ENCODE data around the gene CCDC174.
"Not testable (repeated sequence)": the region's sequence is repeated elsewhere in the genome, so short reads cannot be mapped to it uniquely, and the experiment has no call there.

The CCDC174 gene

GRCh38 chr3:14627815-14628214 is 23.7 kb upstream of the CCDC174 start:
- no peak for DNase-seq

- no peak for DNase-seq
Observed at GRCh38 chr3:14628406-14628805, 23.2 kb upstream of the CCDC174 start.

DNA sequence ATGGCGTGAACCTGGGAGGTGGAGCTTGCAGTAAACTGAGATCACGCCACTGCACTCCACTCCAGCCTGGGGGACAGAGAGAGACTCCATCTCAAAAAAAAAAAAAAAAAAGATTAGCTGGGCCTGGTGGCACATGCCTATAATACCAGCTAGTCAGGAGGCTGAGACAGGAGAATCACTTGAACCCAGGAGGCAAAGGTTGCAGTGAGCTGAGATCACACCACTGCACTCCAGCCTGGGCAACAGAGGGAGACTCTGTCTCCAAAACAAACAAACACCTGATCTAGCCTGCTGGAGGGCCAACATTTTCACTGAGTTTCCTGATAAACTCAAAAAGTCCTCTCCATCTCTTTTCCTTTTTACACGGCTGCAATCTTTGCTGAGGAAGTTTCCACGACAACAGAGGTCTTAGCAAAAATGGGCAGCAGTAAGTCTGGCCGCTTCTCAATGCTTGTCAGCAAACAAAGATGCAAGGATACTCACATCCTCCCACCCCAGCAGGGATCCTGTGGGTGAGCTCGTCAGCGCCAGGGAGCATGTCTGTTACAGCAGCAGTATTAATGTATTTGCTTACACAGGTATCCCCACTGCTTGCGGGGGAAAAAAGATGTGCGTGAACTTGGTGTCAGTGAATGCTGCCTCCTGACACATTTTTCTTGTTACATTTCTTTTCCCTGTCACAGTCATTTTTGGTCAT is 21.0 kb upstream of the CCDC174 start:
- DNase-seq, result no peak

DNA sequence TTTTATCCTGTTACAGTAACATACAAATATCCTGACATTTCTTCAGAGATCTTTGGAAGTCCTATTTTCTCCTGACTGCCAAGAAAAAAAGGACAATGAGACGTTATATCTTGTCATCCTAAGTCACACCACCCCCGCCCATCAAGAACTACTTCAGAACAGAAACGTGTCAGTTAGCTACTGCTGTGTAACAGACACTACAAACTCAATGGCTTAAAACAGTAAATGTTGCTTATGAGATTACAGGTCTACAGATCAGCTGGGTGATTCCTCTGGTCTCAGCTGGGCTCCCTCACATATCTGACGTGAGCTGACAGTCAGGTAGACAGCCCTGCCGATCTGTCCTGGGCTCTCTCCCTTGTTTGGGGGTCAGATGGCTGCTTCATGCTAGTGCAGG is 20.5 kb upstream of the CCDC174 start:
- DNase-seq, result no peak

- no peak for DNase-seq
Observed at GRCh38 chr3:14631687-14632441, 19.7 kb upstream of the CCDC174 start.

GRCh38 chr3:14632442-14632930 is 19.1 kb upstream of the CCDC174 start:
- DNase-seq, result no peak

DNA sequence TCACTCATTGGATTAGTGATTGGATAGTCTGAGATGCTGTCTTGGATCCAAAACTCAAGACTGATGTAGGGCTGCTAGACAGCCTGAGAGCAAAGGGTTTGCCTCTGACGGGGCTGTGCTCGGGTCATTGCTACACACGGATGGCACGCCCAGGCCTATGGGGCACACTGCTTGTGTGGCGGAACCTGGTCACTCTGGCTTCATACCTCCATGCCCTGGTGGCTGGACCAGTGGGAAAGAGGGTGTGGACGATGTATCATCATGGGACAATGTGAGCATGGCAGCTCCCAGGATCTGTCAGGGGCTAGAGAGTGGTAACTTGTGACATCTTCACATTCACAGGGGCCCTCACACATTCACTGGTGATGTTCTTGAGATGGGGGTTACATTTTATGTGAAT is 18.1 kb upstream of the CCDC174 start:
- DNase-seq, result no peak

DNA sequence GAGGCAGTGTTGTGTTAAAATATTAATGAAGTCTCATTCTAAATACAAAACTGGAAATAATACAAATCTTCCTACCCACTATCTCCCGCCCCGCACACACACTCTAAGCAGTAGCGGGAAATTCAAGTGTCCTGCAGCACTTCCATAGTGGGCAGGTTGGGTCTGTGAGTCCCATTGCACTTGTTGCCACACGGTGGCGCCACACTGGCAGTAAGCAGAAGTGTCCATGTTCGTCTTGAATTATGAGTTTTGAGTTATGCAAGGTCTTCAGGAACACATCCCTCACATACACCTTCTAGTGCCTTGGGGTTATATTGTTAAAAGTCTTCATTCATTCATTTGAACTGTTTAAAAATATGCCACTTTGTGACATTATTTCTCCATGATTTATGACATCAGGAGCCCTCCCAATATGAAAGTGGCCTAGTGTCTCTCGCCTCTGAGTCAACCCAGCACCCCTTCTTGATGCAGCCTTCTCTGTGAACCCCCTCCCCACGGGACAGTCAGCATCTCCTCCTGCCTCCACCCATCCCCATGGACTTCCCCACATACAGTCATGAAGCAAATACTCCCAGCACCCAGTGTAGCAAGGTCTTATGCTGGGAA is 17.6 kb upstream of the CCDC174 start:
- peak in 1 of 2 experiments; percentile 19 for DNase-seq

DNA sequence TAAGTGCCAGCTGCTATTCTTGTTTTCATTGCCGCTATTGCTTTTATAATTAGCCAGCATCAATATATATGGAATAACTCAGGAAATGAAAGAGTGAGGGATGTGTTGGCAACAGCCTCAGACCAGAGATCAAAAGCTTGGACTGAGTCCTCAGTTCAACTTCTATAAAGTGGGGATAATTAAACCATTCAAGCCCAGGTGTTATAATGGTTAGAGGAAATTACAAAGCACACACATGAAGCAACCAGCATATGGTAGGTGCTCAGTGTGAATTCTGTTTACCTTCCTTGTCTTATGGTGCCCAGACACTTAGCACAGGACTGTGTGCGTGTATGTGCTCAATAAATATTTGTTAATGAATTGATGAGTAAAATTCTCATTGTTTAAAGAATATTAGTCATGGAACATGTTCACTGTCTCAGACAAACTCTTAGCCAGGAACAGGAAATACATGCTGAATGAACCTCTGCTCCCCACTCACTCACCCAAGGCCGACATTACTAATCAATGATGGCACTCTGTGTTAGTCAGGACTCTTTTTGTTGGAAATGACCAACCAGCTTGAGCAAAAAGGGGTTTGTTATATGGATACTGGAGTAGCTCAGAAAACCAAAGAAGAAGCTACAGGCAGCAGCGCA is 16.7 kb upstream of the CCDC174 start:
- DNase-seq, result no peak

DNA sequence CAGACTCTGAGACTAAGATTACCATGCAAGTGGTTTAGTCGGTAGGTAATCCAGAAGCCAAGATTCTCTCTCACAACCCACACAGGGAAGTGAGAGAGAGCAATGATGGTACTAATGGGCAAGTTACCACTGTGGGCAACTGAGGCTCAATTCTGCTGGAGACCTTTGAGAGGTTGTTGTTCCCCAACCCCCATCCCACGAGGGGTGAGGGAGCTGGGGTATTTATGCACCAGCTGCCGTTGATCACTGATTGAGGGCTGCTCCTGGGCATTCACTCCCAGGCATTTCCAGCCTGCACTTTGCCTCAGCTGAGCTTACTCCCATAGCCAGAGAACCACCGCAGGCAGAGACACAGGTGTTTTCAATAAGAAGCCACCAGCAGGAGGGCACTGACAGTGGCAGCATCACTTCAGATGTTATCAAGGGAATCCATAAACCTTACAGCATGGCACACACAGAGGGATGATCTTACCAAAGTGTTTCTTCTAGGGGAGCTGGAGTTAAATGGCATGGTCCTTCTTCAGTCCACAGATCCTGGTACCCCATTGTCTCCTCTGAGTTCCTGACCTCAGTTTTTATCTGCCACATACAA is 15.0 kb upstream of the CCDC174 start:
- DNase-seq, result no peak

DNA sequence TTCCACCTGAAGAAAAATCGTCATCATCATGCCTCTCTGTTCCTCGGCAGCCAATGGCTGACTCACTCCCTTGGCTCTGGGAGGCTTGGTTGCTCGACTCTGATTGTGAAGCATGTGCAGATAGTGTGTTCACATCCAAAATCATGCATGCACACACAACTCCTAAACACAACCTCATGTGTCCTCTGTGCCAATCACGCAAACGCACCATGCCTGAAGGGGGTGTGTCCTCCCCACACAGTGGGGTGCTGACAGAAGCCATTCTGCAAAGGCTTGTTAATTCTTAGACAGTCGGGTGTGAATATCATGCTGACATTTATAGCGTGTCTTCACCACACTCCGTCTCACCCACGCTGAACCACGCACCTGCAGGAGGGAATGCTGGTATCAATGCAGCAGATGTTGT is 11.4 kb upstream of the CCDC174 start:
- no peak for DNase-seq

DNA sequence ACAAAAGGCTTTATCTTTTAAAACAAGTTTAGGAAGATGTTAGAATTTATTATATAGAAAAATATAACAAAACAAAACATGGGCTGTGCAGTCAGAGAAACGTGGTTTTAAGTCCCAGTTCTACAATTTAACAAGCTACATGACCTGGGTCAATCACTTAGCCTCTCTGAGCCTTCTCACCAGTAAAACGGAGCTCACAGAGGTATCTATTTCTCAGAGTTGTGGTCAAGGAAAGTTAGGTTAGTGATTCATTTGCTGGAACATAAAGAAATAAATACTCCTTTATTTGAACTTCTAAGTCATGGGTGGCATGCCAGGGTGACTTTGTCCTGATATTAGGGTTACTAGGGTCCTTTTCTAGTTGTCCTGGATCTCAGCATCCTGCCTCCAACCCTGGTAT is 10.8 kb upstream of the CCDC174 start:
- DNase-seq, result no peak

DNA sequence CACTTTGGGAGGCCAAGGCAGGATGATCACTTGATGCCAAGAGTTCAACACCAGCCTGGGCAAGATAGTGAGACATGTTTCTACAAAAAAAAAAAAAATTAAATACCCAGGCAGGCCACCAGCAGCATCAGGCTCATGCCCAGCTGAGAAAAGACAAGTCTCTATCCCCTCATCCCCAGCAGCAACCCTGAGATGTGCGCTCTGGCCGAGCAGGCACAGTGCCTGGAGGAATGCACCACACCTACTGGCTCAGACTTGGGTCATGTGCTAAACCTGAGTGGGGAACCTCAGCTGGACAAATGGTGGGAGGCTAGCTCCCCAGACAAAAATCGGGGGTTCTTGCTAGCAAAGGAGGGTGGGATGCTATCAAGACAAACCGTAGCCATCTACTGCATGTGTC is 10.2 kb upstream of the CCDC174 start:
- DNase-seq, result no peak

GRCh38 chr3:14645453-14645852 is 6.1 kb upstream of the CCDC174 start:
- DNase-seq, result no peak

GRCh38 chr3:14646131-14646573 is 5.4 kb upstream of the CCDC174 start:
- DNase-seq, result no peak

DNA sequence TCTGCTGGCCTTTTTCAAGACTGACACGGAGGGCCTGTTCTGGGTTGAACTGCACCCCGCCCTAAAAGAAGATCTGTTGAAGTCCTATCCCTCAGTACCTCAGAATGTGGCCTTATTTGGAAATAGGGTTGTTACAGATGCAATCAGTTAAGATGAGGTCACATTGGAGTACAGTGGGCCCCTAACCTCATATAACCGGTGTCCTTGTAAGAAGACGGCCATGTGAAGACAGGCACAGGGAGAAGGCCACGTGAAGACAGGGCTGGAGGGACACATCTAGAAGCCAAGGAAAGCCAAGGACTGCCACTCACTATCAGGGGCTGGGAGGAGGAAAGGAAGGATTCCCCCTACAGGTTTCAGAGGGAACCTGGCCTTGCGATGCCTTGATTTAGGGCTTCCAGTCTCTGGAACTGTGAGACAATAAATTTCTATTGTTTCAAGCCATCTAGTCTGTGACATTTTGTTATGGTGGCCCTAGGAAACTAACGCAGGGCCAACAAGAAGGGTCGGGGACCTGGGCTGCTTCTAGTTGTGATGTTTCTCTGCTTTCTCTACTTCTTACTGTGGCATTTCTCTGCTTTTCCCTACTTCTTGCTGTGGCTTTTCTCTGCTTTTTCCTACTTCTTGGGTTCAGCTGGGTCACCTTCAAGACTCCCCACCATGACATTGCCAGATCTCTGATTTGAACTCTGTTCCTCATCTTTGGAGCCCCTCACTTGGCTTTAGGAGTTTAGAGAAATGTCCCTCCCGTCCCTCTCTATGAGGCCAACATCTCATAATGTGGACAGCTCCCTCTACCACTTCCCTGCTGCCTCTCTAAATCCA is 4.8 kb upstream of the CCDC174 start:
- no peak for DNase-seq

GRCh38 chr3:14647976-14648955 is 3.3 kb upstream of the CCDC174 start:
- no peak for DNase-seq

GRCh38 chr3:14649466-14649865 is 2.1 kb upstream of the CCDC174 start:
- DNase-seq, result no peak

GRCh38 chr3:14650193-14650592 is 1.4 kb upstream of the CCDC174 start:
- no peak for DNase-seq

DNA sequence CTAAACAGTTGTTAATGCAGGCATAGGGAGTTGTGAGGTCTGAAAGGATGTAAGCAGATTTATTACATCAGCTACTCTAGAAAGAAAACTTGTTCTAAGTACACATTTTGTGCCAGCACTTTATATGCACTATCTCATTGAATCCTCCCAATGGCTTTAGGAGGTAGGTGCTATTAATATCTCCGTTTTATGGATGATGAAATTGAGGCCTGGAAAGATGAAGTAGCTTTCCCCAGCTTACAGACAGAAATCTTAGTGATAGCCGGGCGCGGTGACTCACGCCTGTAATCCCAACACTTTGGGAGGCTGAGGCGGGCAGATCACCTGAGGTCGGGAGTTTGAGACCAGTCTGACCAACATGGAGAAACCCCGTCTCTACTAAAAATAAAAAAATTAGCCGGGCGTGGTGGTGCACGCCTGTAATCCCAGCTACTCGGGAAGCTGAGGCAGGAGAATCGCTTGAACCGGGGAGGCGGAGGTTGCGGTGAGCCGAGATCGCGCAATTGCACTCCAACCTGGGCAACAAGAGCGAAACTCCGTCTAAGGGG is 872 bp downstream of the CCDC174 start:
- not testable (repeated sequence) for DNase-seq

DNA sequence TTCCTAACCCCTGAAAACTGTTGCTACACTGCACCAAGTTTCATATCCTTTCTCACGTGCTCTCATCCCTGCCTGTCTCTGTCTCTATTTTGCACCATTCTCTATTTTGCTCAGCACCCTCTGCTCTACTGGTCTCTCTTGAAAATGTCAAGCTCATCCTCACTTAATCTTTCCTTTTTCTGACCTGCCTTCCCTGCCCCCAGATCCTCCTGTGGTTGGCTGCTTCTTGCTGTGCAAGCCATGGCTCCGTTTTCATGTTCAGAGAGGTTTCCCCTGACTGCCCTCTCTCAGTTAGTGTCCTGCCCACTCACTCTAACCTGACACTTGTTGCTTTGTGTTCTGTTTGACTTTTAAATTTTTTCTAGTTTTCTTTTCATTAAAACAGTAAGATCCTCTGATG is 6.0 kb downstream of the CCDC174 start:
- no peak for DNase-seq
